GM10847 (cell line): Measurements from ENCODE around the gene CELF1.

ENCODE experiments used
- POLR2A ChIP-seq: IDR thresholded peaks from 2 replicates; pipeline ENCODE4 v1.6.1; 2011; ENCODE audit not compliant: insufficient read length; ENCODE audit errors: extremely low read depth

The CELF1 gene

DNA sequence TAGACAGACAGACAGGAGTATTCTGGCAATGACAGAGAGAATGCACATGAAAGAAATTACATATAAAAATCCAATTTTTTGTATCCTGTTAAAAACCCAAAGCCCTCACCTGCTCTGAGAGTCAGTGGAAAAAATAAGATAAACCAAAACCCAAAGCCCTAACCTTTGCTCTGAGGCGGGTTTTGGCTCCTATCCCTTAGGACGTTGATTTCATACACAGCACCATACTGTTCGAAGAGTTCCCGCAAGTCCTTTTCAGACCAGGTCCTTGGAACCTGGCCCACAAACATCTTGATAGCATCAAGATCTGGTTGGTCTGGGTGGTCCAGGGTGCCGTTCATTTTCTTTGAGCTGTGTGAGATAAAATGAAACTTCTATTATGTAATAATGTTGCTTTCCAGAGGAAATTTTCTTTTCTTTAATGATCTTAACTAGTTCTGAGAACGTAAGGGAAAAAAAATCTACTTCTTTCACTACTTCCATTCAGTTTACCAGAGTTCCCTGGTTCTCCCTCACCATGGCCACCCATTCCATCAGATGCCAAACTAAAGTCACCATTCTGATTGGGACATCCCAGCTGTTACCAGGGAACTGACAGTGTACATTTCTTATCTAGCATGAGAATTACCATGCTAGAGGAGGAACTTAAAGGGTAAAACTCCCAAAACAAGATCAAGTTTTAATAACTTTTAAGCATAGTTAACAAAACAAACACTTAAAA, 64.1 kb downstream of the CELF1 start:
- TF ChIP-seq POLR2A = no peak

DNA sequence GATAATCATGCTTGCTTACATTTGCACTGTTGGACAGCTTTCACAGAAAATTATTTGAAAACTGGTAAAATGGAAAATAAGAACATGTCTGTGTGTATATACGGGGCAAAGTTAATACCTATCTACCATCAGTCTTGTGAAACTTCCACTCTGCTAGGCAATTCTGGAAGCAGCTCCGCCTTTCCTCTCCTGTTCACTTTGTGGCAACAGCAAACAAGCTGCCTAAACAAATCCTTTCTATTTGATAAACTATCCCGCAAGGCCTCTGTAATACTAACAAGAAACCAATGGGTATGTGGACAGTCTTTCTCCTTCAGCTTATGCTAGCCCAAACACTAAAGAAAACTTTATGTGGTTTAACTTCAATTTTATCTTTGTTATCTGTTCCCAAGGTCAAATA, 64.8 kb downstream of the CELF1 start:
- TF ChIP-seq POLR2A = no peak

DNA sequence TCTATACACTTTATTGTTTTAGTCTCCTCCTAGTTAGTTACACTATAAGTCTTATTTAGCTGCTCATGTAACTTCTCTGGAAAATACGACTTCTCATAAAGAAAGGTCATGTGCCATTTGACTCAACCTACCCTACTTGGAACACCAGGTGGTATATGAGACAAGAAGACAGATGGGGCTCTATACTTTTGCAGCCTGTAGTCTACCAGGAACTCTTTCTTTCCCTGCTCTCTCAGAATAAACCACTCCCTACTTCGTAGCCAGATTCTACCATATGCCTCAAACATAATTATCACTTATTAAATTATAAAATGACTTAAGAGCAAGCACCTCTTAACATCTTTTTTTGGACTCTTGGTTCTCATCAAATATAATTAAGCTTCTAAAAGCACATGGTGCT, 65.5 kb downstream of the CELF1 start:
- no peak for TF ChIP-seq POLR2A

DNA sequence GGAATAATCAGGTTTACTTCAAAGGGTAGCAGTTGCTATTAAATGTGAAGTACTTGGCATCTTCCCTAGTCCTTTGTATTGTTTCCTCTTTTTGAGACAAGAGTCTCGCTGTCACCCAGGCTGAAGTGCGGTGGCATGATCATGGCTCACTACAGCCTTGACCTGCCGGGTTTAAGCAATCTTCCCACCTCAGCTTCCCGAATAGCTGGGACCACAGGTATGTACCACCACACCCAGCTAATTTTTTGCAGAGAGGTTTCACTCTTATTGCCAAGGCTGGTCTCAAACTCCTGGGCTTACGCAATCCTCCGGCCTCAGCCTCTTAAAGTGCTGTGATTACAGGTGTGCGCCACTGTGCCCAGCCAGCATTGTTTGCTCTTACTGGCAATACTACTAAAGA, 67.8 kb downstream of the CELF1 start:
- TF ChIP-seq POLR2A = no peak

DNA sequence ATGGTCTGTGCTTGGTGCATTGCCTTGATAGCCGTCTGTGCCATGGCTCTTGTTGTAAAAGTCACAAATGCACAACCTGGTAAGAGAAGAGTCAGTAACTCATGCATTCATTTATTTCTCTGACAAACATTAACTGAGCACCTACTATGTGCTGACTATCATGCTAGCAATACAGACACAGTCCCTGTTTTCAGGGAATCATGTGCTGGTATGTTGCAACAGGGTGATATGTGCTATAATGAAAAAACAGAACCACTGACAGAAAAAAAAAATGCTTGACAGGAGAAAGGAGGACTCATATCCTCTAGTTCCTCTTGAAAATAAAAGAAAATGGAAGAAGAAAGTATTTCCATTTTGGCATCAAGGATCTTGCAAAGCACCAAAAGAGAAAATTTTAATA, 69.5 kb downstream of the CELF1 start:
- no peak for TF ChIP-seq POLR2A

DNA sequence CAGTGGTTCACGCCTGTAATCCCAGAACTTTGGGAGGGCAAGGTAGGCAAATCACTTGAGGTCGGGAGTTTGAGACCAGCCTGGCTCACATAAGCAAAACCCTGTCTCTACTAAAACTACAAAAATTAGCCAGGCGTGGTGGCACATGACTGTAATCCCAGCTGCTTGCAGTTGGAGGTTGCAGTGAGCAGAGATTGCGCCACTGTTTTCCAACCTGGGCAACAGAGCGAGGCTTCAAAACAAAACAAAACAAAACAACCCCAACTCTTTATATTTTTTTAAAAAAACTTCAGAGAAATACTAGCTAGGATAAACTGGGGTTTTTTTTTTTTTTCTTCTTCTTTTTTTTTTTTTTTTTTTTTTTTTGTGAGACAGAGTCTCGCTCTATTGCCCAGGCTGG, 72.2 kb downstream of the CELF1 start:
- no peak for TF ChIP-seq POLR2A

DNA sequence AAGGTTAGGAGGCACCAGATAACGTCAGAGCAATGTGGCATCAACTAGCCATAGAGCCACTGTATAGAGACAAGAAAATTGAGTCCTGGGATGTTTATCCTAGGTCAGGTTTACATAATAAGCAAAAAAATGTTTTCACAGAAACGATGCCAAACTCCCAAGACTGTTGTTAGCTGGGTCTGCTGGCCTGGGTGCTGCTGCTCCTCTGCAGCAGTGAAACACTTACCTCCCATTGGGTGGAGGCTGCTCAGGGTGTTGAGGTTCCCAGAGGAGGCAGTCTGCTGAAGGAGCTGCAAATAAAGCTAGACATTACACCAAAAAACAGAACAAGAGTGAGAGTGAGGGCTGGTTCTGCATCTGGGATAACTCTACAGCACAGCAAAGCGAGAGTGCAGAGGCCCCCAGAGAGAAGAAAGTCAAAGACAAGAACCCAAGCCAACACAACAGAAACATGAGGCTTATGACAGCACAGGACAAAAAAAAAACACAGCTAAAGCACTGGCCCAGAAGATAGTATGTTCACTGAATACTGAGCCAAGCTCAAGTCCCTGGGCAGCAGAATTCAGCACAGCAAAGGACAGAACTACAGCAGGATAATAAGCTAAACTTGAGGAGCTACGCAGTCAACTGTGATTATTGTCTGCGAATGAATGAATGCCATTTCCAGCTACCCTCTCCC, 74.1 kb downstream of the CELF1 start:
- TF ChIP-seq POLR2A = no peak

DNA sequence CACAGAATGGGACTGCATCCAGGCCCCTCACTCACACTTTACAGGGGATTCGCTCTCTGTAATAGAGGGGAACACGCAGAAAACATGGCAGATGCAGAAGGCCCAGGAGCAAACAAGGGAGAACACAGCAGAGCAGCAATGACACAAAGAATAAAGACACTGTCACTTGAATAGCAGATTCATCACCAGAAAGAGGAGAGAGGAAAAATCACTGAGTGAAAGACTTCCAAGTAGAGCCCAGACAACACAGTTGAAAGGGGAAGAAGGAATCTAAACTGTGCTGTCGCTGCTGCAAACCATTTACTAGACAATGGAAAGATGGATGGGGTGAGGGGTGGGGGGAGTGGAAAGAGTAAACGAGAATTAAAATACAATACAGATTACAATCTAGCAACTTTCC, 75.2 kb downstream of the CELF1 start:
- TF ChIP-seq POLR2A = no peak

DNA sequence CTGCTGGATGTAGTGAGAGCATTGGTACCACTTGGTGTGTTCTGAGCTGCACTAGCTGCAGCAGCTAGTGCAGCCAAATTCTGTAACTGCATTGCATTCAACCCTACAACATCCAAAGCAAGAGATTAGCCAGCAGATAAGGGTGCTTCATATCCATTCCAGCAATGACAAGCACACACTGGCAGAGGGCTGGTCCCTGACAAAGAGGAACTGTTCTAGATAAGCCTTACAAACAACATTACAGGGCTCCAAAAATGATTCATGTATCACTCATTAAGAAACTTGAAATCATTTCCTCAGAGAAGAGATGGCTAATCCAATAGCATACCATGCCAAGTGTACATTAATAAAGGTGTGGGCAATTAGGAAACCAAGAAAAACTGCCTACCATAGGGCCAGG, 75.6 kb downstream of the CELF1 start:
- TF ChIP-seq POLR2A = no peak

DNA sequence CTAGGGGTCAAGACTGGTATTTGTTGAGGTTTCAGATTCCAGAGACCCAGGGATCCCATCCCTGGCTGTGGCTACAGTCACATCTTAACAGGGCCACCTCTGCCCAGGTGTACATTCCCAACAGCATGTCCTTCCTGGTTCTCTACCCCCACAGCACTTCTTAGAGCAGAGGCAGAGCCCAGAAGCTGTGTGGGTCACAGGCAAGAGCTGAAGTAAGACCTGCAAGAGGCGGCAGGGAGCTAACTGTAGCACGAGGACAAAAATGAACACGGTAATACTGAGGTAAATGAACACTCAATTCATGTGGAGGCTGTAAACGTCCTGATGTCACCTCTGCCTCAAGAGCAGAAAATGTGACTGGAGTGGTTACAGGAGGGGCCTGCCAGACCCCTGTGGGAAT, 82.3 kb downstream of the CELF1 start:
- no peak for TF ChIP-seq POLR2A

DNA sequence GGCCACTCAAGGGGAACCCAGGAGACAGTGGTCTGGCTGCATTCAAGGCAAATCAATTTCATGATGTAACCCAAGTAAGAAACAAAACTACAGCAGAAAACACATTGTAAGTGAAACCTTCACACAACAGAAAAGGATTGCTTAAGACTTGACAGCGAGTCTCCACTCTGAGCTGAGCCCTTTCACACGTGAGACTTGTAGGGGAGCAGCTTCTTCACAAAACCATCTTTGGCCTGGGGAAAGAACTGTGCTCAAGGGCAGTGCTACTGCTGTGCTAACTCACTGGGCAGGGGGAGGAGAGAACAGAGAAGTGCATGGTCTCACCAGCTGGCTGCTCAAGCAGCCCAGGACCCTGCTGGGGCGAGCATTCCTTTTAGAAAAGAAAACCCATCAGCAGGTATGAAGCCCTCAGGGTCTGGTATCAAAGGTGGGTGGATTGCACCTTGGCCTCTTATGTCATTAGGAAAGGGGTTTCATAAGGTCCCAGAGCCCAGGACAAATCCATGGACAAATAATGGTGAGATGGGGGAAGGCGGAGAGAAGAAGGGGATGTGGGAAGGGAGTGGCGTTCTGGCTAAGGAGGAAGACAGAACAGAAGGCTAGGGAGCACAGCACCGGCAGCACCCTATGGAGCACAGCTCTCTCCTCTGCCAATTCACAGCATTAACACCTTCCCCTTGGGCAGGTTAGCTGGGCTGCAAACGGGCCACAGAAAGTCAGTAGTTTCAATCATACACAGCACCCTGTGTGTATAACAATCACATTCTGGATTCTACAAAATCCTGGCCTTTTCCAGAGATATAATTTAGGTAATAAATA, 83.4 kb downstream of the CELF1 start:
- TF ChIP-seq POLR2A = no peak

DNA sequence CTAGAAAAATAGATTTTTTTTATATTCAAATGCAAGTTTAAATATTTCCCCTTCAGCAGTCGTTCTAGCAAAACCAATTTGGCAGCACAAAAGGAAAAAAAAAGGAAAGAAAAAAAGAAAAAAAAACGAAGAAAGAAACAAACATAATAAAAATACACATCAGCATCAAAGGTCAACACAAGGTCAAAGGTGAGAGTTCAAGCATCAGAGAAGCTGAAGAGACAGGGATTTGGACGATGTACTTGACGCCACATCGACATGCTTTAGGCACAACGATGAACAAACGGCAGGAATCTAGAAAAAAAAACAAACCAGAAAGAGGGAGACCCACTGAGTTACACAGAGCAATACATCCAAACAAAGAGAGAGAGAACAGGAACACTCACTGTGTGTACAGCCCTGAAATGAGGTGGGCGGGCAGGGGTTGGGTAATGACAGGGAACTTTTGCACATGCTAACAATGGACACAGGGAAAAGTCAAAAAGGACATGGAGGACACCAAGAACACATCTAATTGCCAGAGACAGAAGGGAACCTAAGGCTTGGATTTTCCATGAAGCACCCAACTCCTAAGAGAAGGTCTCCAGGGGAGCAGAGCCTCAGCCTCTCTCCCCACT, 84.2 kb downstream of the CELF1 start:
- no peak for TF ChIP-seq POLR2A

DNA sequence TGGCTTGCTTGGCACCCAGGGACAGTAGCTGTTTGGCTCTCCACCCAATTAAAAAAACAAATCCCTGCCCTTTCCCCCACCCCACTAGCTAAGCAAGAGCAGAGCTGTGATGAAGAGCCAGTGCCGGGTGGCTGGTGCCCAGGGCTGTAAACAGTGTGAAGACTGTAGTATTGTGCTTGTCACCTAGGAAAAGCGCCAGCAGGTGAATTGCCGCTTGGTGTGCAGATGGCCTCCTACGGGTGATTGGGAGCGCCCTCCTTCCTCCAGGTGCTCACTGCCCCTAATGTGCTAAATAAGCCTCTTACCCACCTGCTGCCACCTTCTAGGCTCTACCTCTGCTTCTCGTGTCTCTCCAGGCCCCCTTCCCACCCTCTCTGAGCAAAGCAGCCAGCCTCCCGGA, 85.6 kb downstream of the CELF1 start:
- no peak for TF ChIP-seq POLR2A

DNA sequence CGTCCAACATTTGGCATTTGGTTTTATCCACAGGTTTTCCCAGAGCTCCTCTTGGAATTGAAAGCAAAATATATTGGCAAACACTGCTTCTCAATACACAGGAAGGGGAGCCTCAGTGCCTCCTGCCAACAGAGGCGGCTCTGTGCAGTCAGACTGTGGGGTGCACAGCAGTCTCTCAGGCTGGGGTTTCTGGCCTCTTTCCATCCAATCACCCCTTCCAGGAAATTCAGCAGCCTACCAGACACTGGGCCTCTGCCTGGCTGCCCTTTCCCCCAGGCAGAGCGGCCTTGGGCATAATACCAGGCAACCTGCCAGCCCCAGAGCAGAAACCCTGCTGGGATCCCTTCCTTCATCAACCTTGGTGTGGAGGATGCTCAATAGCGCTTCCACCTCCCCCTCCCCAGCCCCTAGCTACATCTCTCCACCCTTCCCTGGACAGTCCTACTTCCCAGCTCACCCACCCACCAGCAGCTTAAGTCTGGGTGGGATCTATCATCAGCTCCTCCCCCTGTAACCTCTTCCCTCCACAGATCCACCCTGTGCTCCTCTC, 86.2 kb downstream of the CELF1 start:
- no peak for TF ChIP-seq POLR2A

DNA sequence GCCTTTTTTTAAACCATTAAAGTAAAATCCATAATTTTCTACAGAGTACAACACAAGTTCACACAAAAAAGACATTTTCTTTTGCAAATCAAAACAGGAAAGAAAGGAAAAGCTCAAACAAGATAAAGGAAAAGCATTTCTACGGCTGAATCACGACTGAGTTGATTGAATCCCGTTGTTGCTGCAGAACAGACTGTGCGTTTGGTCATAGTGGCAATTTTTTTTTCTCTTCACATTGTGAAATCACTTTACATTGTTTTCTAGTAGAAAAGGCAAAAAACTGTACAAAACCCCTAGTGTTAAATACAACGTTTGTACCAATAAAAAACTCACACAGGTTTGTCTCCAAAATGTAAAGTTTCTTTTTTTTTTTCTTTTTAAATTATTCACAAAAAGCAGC, 86.7 kb downstream of the CELF1 start:
- no peak for TF ChIP-seq POLR2A
